ENCODE measurements around the gene AP1B1.

- TF ChIP-seq CTCF (IDR thresholded peaks at IDR 0.05) (no peak), POLR2A (IDR thresholded peaks at IDR 0.05) (no peak)
Measured at GRCh38 chr22:29382580-29383302, 5.6 kb downstream of the AP1B1 start.
